Measurements from ENCODE around the gene IBA57.

The IBA57 gene

DNA sequence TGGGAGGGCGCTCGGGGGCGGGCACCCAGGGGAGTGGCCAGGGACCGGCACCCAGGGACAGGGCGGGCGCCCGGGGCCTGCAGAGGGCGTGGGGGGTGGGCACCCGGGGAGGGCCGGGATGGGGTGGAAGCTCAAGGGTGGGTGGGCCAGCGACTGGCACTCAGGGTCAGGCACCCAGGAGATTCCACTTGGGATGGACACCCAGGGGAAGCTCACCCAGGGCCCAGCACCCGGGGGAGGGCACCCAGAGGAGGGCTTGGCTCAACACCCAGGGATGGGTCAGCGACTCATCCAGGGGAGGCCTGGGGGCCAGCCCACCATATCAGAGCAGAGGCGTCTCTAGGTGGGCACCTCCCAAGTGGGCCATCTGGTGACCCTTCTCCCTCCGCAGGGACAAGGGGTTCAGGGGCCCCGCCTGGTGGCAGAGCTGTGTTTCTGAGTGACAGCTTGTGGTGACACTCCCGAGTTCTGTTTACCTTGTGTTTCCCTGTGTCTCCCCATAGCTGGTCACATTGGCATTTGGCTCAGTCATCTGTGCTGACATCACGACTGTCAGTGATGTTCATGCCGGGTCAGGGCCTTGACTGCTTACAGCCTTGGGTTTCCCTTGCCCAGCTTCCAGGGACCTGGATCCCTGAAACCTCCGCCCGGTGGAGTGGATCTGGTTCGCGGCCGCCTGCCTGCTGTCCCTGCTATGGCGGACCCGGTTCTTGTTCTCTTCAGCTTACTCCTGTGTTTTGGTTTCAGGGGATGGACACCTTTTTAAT is 749 bp downstream of the IBA57 start:
- Histone ChIP-seq H3K36me3 (replicated peaks; ENCODE audit: insufficient read depth, low read length) (no peaks in the 10 kb centered on the region), H3K4me1 (ENCODE audit: low read length) (peaks cover 5% of the 10 kb centered on the region), H2AFZ (ENCODE audit: low read length) (peak overlapping the region; percentile 63), H3K4me3 (ENCODE audit: low read length) (peak overlapping the region; percentile 83), H3K9ac (ENCODE audit: low read length) (peak overlapping the region; percentile 90), H3K9me3 (replicated peaks; ENCODE audit: insufficient read depth, low read length) (no peaks in the 10 kb centered on the region), H3F3A (ENCODE audit: insufficient read depth, low read length) (no peaks in the 10 kb centered on the region), H4K20me1 (ENCODE audit: insufficient read depth, low read length) (no peaks in the 10 kb centered on the region), H3K9me2 (replicated peaks; ENCODE audit: insufficient read depth, low read length) (no peaks in the 10 kb centered on the region), H3K4me2 (ENCODE audit: low read depth, low read length) (peak overlapping the region; percentile 86), H3K27ac (ENCODE audit: low read length) (peak overlapping the region; percentile 76), H3K27me3 (replicated peaks; ENCODE audit: insufficient read depth, low read length) (no peaks in the 10 kb centered on the region; the same call in 1 of the 2 replicates), H3K79me2 (ENCODE audit: low read length) (peaks cover 40% of the 10 kb centered on the region)
- DNase-seq: peak; percentile 82
- TF ChIP-seq EZH2phosphoT487 (IDR thresholded peaks at IDR 0.05; ENCODE audit: low read length): no peak
- TF ChIP-seq, protein P1, sequence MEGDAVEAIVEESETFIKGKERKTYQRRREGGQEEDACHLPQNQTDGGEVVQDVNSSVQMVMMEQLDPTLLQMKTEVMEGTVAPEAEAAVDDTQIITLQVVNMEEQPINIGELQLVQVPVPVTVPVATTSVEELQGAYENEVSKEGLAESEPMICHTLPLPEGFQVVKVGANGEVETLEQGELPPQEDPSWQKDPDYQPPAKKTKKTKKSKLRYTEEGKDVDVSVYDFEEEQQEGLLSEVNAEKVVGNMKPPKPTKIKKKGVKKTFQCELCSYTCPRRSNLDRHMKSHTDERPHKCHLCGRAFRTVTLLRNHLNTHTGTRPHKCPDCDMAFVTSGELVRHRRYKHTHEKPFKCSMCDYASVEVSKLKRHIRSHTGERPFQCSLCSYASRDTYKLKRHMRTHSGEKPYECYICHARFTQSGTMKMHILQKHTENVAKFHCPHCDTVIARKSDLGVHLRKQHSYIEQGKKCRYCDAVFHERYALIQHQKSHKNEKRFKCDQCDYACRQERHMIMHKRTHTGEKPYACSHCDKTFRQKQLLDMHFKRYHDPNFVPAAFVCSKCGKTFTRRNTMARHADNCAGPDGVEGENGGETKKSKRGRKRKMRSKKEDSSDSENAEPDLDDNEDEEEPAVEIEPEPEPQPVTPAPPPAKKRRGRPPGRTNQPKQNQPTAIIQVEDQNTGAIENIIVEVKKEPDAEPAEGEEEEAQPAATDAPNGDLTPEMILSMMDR (IDR thresholded peaks at IDR 0.05; ENCODE audit: low read length): peak; percentile 54

DNA sequence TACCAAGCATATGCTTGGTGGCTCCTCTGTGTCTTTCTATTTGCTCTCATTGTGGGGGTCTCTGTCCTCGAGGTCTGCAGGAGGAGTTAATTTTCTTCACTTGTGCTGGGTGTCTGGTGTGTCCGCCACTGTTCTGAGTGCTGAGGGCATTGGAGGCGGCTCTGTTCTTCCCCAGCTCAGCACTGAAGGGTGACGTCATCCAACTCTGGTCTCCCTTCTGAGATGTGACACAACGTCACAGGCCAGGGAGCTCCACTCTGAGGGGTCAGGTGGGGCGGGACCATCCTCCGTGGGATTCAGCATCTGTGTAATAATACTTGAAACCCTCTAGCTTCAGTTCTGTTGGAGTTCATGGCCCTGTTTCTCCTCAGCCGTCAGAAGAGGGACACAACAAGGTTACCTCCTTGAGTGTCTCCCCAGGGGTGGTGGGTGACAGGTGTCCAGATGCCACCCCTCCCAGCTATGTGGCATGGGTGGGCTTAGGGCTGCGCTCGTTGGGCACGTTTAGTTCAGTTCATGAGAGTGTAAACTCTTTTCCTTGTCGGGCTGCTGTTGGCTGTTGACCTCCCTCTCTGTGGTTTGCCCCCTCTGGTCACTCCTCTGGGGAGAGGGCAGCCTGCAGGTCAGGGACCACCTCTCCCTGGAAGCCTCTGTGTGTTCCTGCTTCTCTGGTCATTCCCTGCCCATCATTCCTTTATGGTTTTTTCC is 3.1 kb downstream of the IBA57 start:
- H3K4me3 ChIP-seq (ENCODE audit: low read length): no peak overlapping the region
- H3K4me2 ChIP-seq (ENCODE audit: low read depth, low read length): no peak overlapping the region
- H3K27ac ChIP-seq (ENCODE audit: low read length): no peak overlapping the region
- no peaks in the 10 kb centered on the region for H3K36me3 ChIP-seq (replicated peaks; ENCODE audit: insufficient read depth, low read length)
- no peak overlapping the region for H3K9ac ChIP-seq (ENCODE audit: low read length)
- no peak for TF ChIP-seq EZH2phosphoT487 (IDR thresholded peaks at IDR 0.05; ENCODE audit: low read length)
- TF ChIP-seq, protein P1 (IDR thresholded peaks at IDR 0.05; ENCODE audit: low read length): no peak
- no peak for TF ChIP-seq EZH2 (optimal IDR thresholded peaks at IDR 0.05; ENCODE audit: low read depth, low read length)
- peaks cover 53% of the 10 kb centered on the region for H3K79me2 ChIP-seq (ENCODE audit: low read length)
- H3K27me3 ChIP-seq (replicated peaks; ENCODE audit: insufficient read depth, low read length): no peaks in the 10 kb centered on the region
- no peak for DNase-seq
- no peak overlapping the region for H2AFZ ChIP-seq (ENCODE audit: low read length)
- H3K4me1 ChIP-seq (ENCODE audit: low read length): peaks cover 5% of the 10 kb centered on the region
- no peaks in the 10 kb centered on the region for H3K9me2 ChIP-seq (replicated peaks; ENCODE audit: insufficient read depth, low read length)
- H3F3A ChIP-seq (ENCODE audit: insufficient read depth, low read length): no peaks in the 10 kb centered on the region
- no peaks in the 10 kb centered on the region for H4K20me1 ChIP-seq (ENCODE audit: insufficient read depth, low read length)
- no peaks in the 10 kb centered on the region for H3K9me3 ChIP-seq (replicated peaks; ENCODE audit: insufficient read depth, low read length)

DNA sequence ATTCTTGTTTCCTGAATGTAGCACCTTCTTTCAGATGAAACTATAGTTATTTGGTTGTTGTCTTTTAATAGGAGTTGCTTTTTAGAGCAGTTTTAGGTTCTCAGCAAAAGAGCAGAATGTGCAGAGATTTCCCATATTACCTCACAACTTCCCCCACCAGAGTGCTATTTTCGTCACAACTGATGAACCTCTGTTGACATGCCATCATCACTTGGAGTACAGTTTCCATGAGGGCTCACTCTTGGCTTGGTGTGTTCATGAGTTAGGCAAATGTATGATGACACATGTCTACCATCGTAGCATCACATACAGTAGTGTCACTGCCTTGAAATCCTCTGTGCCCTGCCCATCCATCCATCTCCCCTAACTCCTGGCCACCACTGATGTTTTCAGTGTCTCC is 3.7 kb downstream of the IBA57 start:
- no peak overlapping the region for H3K9ac ChIP-seq (ENCODE audit: low read length)
- no peaks in the 10 kb centered on the region for H3K27me3 ChIP-seq (replicated peaks; ENCODE audit: insufficient read depth, low read length)
- H3K9me3 ChIP-seq (replicated peaks; ENCODE audit: insufficient read depth, low read length): no peaks in the 10 kb centered on the region
- H3K4me2 ChIP-seq (ENCODE audit: low read depth, low read length): no peak overlapping the region
- TF ChIP-seq, protein P1 (IDR thresholded peaks at IDR 0.05; ENCODE audit: low read length): no peak
- TF ChIP-seq EZH2 (optimal IDR thresholded peaks at IDR 0.05; ENCODE audit: low read depth, low read length) (no peak), EZH2phosphoT487 (IDR thresholded peaks at IDR 0.05; ENCODE audit: low read length) (no peak)
- no peak overlapping the region for H3K4me3 ChIP-seq (ENCODE audit: low read length)
- DNase-seq: no peak
- H2AFZ ChIP-seq (ENCODE audit: low read length): no peak overlapping the region
- H3K36me3 ChIP-seq (replicated peaks; ENCODE audit: insufficient read depth, low read length): no peaks in the 10 kb centered on the region
- H3K79me2 ChIP-seq (ENCODE audit: low read length): peaks cover 53% of the 10 kb centered on the region
- H3K9me2 ChIP-seq (replicated peaks; ENCODE audit: insufficient read depth, low read length): no peaks in the 10 kb centered on the region
- H4K20me1 ChIP-seq (ENCODE audit: insufficient read depth, low read length): no peaks in the 10 kb centered on the region
- H3K27ac ChIP-seq (ENCODE audit: low read length): no peak overlapping the region
- H3K4me1 ChIP-seq (ENCODE audit: low read length): peaks cover 5% of the 10 kb centered on the region
- no peaks in the 10 kb centered on the region for H3F3A ChIP-seq (ENCODE audit: insufficient read depth, low read length)
